GM12878 (cell line): ENCODE measurements around the gene MAGI1. TPM values are rescaled to one million over a fixed set of nuclear protein-coding genes. Genes with fewer than 3 reads are reported as not detected.

Source experiments
- ATAC-seq: fragments of 200-7000 bp; cut with Tn5 transposase; 3 replicates; pipeline ENCODE4 v1.9.1; 2020; ENCODE audit warnings: mild to moderate bottlenecking, moderate library complexity
- BruUV-seq: library from RNA; stranded (reverse); fragments of 400-500 nt; replicated peaks from 2 replicates; lab custom pipeline; 2021; lab: Mats Ljungman, UMichigan
- CTCF ChIA-PET: fragments of 300-600 bp; sonication (Branson Sonifier 250); formaldehyde crosslinking; extraction: SDS; loops from one replicate; lab custom pipeline; 2021; ENCODE audit warnings: inconsistent platforms; lab: Yijun Ruan, JAX
- POLR2A ChIA-PET: fragments of 350-600 bp; formaldehyde crosslinking; extraction: SDS; loops from one replicate; lab custom pipeline; 2021; ENCODE audit warnings: inconsistent platforms; lab: Charles Lee
- RAD21 ChIA-PET: fragments of 300-600 bp; sonication (Branson Sonifier 250); formaldehyde crosslinking; loops from one replicate; lab custom pipeline; 2023; ENCODE audit warnings: antibody characterized with exemption; ENCODE audit not compliant: unreplicated experiment; lab: Charles Lee
- SMC1A ChIA-PET: fragments of 300-600 bp; sonication (Branson Sonifier 250); formaldehyde crosslinking; loops from one replicate; lab custom pipeline; 2023; ENCODE audit not compliant: unreplicated experiment, uncharacterized antibody; lab: Charles Lee
- DNase-seq: peaks from one replicate; pipeline ENCODE4 v3.0.0-alpha.2; 2011; ENCODE audit warnings: low read depth, low spot score
- FAIRE-seq: peaks from 3 replicates; lab custom pipeline; 2011; peaks lifted over from hg19 to GRCh38; lab: Jason Lieb, UNC
- H2AFZ ChIP-seq: 2 replicates; pipeline ENCODE4 v1.6.0; 2011; ENCODE audit warnings: low read depth, low read length, control low read depth; ENCODE audit not compliant: control insufficient read depth
- H3K27ac ChIP-seq: 2 replicates; pipeline ENCODE4 v1.5.1; 2011; ENCODE audit warnings: control low read depth; ENCODE audit not compliant: control insufficient read depth, insufficient read depth
- H3K27me3 ChIP-seq, 2 experiments: replicated peaks in 1 of 2; 2 replicates each; pipeline versions ENCODE4 v1.6.0 to v1.6.1; 2011; ENCODE audit warnings: low read length in 1 of 2; ENCODE audit not compliant: control insufficient read depth in 2 of 2, insufficient read depth in 2 of 2
- H3K36me3 ChIP-seq, 2 experiments: 2 replicates each; pipeline ENCODE4 v1.5.1; 2011; ENCODE audit warnings: low read length in 1 of 2; ENCODE audit not compliant: control insufficient read depth in 2 of 2, insufficient read depth in 2 of 2
- H3K4me1 ChIP-seq: 2 replicates; pipeline ENCODE4 v1.6.1; 2011; ENCODE audit warnings: mild to moderate bottlenecking, low read length, moderate library complexity, mixed read lengths; ENCODE audit not compliant: control insufficient read depth, insufficient read depth
- H3K4me2 ChIP-seq: 2 replicates; pipeline ENCODE4 v1.6.0; 2011; ENCODE audit warnings: control low read depth; ENCODE audit not compliant: control insufficient read depth, insufficient read depth
- H3K4me3 ChIP-seq: fragments of 200-600 bp; sonication (generic); 2 replicates; pipeline ENCODE4 v1.5.1; 2016
- H3K79me2 ChIP-seq: 2 replicates; pipeline ENCODE4 v1.6.0; 2011; ENCODE audit warnings: low read length; ENCODE audit not compliant: control insufficient read depth, insufficient read depth
- H3K9ac ChIP-seq: 2 replicates; pipeline ENCODE4 v1.8.0; 2011; ENCODE audit warnings: low read length, control low read depth, mixed read lengths; ENCODE audit not compliant: control insufficient read depth, insufficient read depth
- H3K9me3 ChIP-seq: replicated peaks from 3 replicates; pipeline ENCODE4 v1.5.1; 2011; ENCODE audit warnings: mild to moderate bottlenecking, low read length; ENCODE audit not compliant: control insufficient read depth, insufficient read depth
- H4K20me1 ChIP-seq: 2 replicates; pipeline ENCODE4 v1.6.0; 2011; ENCODE audit not compliant: control insufficient read depth, insufficient read depth
- CBFB ChIP-seq: IDR thresholded peaks from 2 replicates; pipeline ENCODE4 v1.6.1; 2016; ENCODE audit warnings: antibody characterized with exemption, low read depth
- EZH2 ChIP-seq: IDR thresholded peaks from 2 replicates; pipeline ENCODE4 v1.6.1; 2012; ENCODE audit warnings: low read depth, mild to moderate bottlenecking, control low read depth, inconsistent platforms, low read length, borderline replicate concordance; ENCODE audit not compliant: control insufficient read depth
- HDAC6 ChIP-seq: fragments of 200-600 bp; sonication (generic); IDR thresholded peaks from one replicate; pipeline ENCODE4 v1.8.0; 2017; ENCODE audit warnings: antibody characterized with exemption; ENCODE audit not compliant: unreplicated experiment
- JUND ChIP-seq: IDR thresholded peaks from 2 replicates; pipeline ENCODE4 v1.6.1; 2012; ENCODE audit warnings: low read depth, mild to moderate bottlenecking, low read length, improper control_type of control experiment, moderate library complexity
- LARP7 ChIP-seq: fragments of 450-650 bp; IDR thresholded peaks from 2 replicates; pipeline ENCODE4 v1.6.1; 2017; ENCODE audit warnings: mild to moderate bottlenecking
- MEF2A ChIP-seq: IDR thresholded peaks from 2 replicates; pipeline ENCODE4 v1.6.1; 2011; ENCODE audit warnings: low read depth, mild to moderate bottlenecking, low read length, moderate library complexity; ENCODE audit not compliant: insufficient read depth
- MLLT1 ChIP-seq: fragments of 450-650 bp; IDR thresholded peaks from 2 replicates; pipeline ENCODE4 v1.6.1; 2016; ENCODE audit warnings: mild to moderate bottlenecking
- MTA2 ChIP-seq: fragments of 450-650 bp; IDR thresholded peaks from 2 replicates; pipeline ENCODE4 v1.6.1; 2016; ENCODE audit warnings: low read depth, mild to moderate bottlenecking, moderate library complexity
- NFYB ChIP-seq: IDR thresholded peaks from 2 replicates; pipeline ENCODE4 v1.6.1; 2011; ENCODE audit warnings: low read depth, mild to moderate bottlenecking, low read length, improper control_type of control experiment, moderate library complexity; ENCODE audit not compliant: insufficient read depth
- NR2C2 ChIP-seq: IDR thresholded peaks from 2 replicates; pipeline ENCODE4 v1.6.1; 2011; ENCODE audit warnings: borderline replicate concordance, low read depth; ENCODE audit not compliant: control insufficient read depth, insufficient read length
- PKNOX1 ChIP-seq: fragments of 450-650 bp; IDR thresholded peaks from 2 replicates; pipeline ENCODE4 v1.6.1; 2016; ENCODE audit warnings: mild to moderate bottlenecking
- SMAD1 ChIP-seq: fragments of 450-650 bp; IDR thresholded peaks from 2 replicates; pipeline ENCODE4 v1.6.1; 2018; ENCODE audit warnings: mild to moderate bottlenecking, low read depth; ENCODE audit not compliant: partially characterized antibody
- SP1 ChIP-seq: IDR thresholded peaks from one replicate; pipeline ENCODE4 v1.6.1; 2011; ENCODE audit warnings: low read depth, low read length
- SRF ChIP-seq, 2 experiments: IDR thresholded peaks; 2 replicates each; pipeline ENCODE4 v1.6.1; 2011; ENCODE audit warnings: low read depth in 2 of 2, low read length in 2 of 2, mild to moderate bottlenecking in 1 of 2, moderate library complexity in 1 of 2
- TCF12 ChIP-seq: IDR thresholded peaks from 2 replicates; pipeline ENCODE4 v1.6.1; 2011; ENCODE audit warnings: low read depth, mild to moderate bottlenecking, low read length
- TCF3 ChIP-seq: IDR thresholded peaks from 2 replicates; pipeline ENCODE4 v1.6.1; 2012; ENCODE audit warnings: low read depth, mild to moderate bottlenecking, low read length, borderline replicate concordance; ENCODE audit not compliant: insufficient read depth
- YY1 ChIP-seq: IDR thresholded peaks from 2 replicates; pipeline ENCODE4 v1.6.1; 2011; ENCODE audit warnings: low read depth, mild to moderate bottlenecking, low read length
- WGBS: methylation state at CpG from one replicate; pipeline ENCODE4 v1.1.6; 2016; ENCODE audit warnings: low lambda C conversion rate; ENCODE audit not compliant: insufficient replicate concordance, insufficient coverage; ENCODE audit errors: missing lambda C conversion rate; 5-methylcytosine and 5-hydroxymethylcytosine counted together
- in situ Hi-C: fragments of 300-500 bp; cut with MboI; formaldehyde crosslinking; loops from 9 replicates; pipeline ENCODE4 v1.14.3; 2018; ENCODE audit warnings: mixed read lengths
- intact Hi-C: fragments of 100-400 bp; cut with micrococcal nuclease; formaldehyde crosslinking; loops from one replicate; pipeline ENCODE4 v1.14.2; 2022; ENCODE audit not compliant: unreplicated experiment
- polyA plus RNA-seq, 11 experiments: library from polyadenylated mRNA; depleted of rRNA in 4 of 11; unstranded in 6 of 11; stranded (reverse) in 5 of 11; fragments of >200 nt; fragmentation: Nextera tagmentation in 4 of 11; fragmentation: Illumina TruSeq in 1 of 11; extraction: Ambion mirVana in 4 of 11; extraction: Trizol in 1 of 11; gene quantifications; 1 replicate in 1 of 11; 2 replicates in 10 of 11; pipeline versions ENCODE4 v1.2.1 to v1.2.3, GENCODE V29; 2011 to 2016; ENCODE audit warnings: inconsistent platforms in 2 of 11, missing spikeins in 2 of 11, low read depth in 1 of 11
- total RNA-seq, 4 experiments: library from RNA; depleted of rRNA in 3 of 4; stranded (reverse); fragments of >200 nt in 3 of 4; fragmentation: Illumina TruSeq in 1 of 4; extraction: Trizol in 1 of 4; gene quantifications; 2 replicates each; pipeline versions ENCODE4 v1.2.1 to v1.2.3, GENCODE V29; 2013 to 2021

Gene MAGI1
- total and polyA plus RNA-seq, 10 of the 15 experiments (the other 5 are each of a cell fraction or from before 2014, with no cell fraction given) = 0.02 to 3.3 (median 0.29) TPM; not detected in 1

GRCh38 chr3:66004244-66004643 is 34.5 kb downstream of the MAGI1 start:
- no peak overlapping the region for H3K4me3 ChIP-seq
- H3K4me1 ChIP-seq = no peaks in the 10 kb centered on the region
- H3K79me2 ChIP-seq = no peaks in the 10 kb centered on the region
- ChIA-PET CTCF (no interaction called here), SMC1A (no interaction called here), POLR2A (no interaction called here), RAD21 (no interaction called here)
- in situ Hi-C loops (no loop called here), intact Hi-C loops (no loop called here)
- no peaks in the 10 kb centered on the region for H4K20me1 ChIP-seq
- no peak for ATAC-seq
- H3K9me3 ChIP-seq = no peaks in the 10 kb centered on the region
- no peak overlapping the region for H3K27ac ChIP-seq
- H3K27me3 ChIP-seq = 0 out of 4 replicates have a peak, but pooled peaks cover 0 to 2% of the 10 kb centered on the region in 2 experiments
- FAIRE-seq = no peak
- no TSS peak for BruUV-seq
- H3K4me2 ChIP-seq = no peak overlapping the region
- DNase-seq = no peak
- TF ChIP-seq SMAD1 (no peak), EZH2 (no peak), JUND (no peak), LARP7 (no peak), TCF12 (no peak), HDAC6 (no peak), SP1 (no peak), YY1 (no peak), MTA2 (no peak), MLLT1 (no peak), NFYB (no peak), MEF2A (no peak), NR2C2 (no peak), PKNOX1 (no peak), SRF (IDR thresholded peaks at IDR 0.05; ENCODE audit: low read depth in 2 of 2, low read length in 2 of 2) (no peak), CBFB (no peak), TCF3 (no peak)
- WGBS = 48% methylated on average over 7 of the region's 7 CpGs
- H2AFZ ChIP-seq = no peak overlapping the region
- H3K9ac ChIP-seq = no peak overlapping the region
- no peaks in the 10 kb centered on the region for H3K36me3 ChIP-seq
